Transverse colon (tissue), 4 donors: ENCODE measurements around the gene RNU1-3. TPM values are rescaled to one million over a fixed set of nuclear protein-coding genes. Genes with fewer than 3 reads are reported as not detected.
"Not testable (repeated sequence)": the region's sequence is repeated elsewhere in the genome, so short reads cannot be mapped to it uniquely, and the experiment has no call there.

Experiments
- DNase-seq: peaks from one replicate; pipeline ENCODE4 v3.0.0-alpha.2; 2019
- H3K27ac ChIP-seq, 4 donors: fragments of 200-600 bp; sonication (generic); 2 replicates each; pipeline ENCODE4 v1.5.1; 2016 to 2018; ENCODE audit warnings: inconsistent platforms in 4 of 4
- H3K27me3 ChIP-seq: fragments of 200-600 bp; sonication (generic); 2 replicates; pipeline ENCODE4 v1.5.1; 2017; ENCODE audit warnings: inconsistent platforms
- H3K36me3 ChIP-seq, 4 donors: fragments of 200-600 bp; sonication (generic); 2 replicates each; pipeline ENCODE4 v1.5.1; 2017 to 2019; ENCODE audit warnings: inconsistent platforms in 4 of 4
- H3K4me1 ChIP-seq, 4 donors: fragments of 200-600 bp; sonication (generic); 2 replicates each; pipeline ENCODE4 v1.5.1; 2017 to 2020; ENCODE audit warnings: inconsistent platforms in 4 of 4
- H3K4me3 ChIP-seq, 4 donors: fragments of 200-600 bp; sonication (generic); 1 replicate in 1 of 4; 2 replicates in 3 of 4; pipeline versions ENCODE4 v1.5.1 to v1.6.1; 2017 to 2019; ENCODE audit warnings: inconsistent platforms in 4 of 4
- H3K9me3 ChIP-seq, 2 donors: fragments of 200-600 bp; sonication (generic); 2 replicates each; pipeline ENCODE4 v1.5.1; 2017 to 2019; ENCODE audit warnings: inconsistent platforms in 2 of 2
- CTCF ChIP-seq, 5 experiments: fragments of 200-600 bp in 3 of 5; fragments of 450-650 bp in 2 of 5; sonication (generic) in 3 of 5; IDR thresholded peaks; 1 replicate in 2 of 5; 2 replicates in 3 of 5; pipeline ENCODE4 v1.5.1; 2016 to 2017; ENCODE audit warnings: antibody characterized with exemption in 5 of 5, inconsistent platforms in 3 of 5, mild to moderate bottlenecking in 2 of 5, moderate library complexity in 1 of 5
- WGBS, 2 donors: methylation state at CpG; one replicate each; pipeline ENCODE4 v1.1.5; 2018; ENCODE audit warnings: low coverage in 1 of 2; 5-methylcytosine and 5-hydroxymethylcytosine counted together
- in situ Hi-C, 4 donors: fragments of 200-750 bp; cut with MboI; loops; one replicate each; pipeline versions ENCODE4 v1.15.0 to v1.15.1; 2017; ENCODE audit warnings: low sequenced_read_pairs in 3 of 4, low pct_ligation_motif_present in 1 of 4, low pct_unique_long_range_greater_than_20kb in 1 of 4
- intact Hi-C: fragments of 100-400 bp; cut with DNase I; formaldehyde crosslinking; loops from one replicate; pipeline ENCODE4 v1.15.1; 2023; ENCODE audit warnings: low total_unique reads
- total RNA-seq, 4 donors: library from RNA; depleted of rRNA; stranded (reverse); fragments of >200 nt; gene quantifications; one replicate each; pipeline ENCODE4 v1.1.0, GENCODE V29; 2016

Gene RNU1-3
- total RNA-seq, 4 donors from 2014 or later: under 0.01 TPM; not detected in 1

- H3K27me3 ChIP-seq: peaks cover 12% of the 10 kb centered on the region
- H3K4me1 ChIP-seq, H3K27ac ChIP-seq, H3K9me3 ChIP-seq, intact Hi-C loops, in situ Hi-C loops, DNase-seq, H3K36me3 ChIP-seq: not testable (repeated sequence)
- TF ChIP-seq CTCF (IDR thresholded peaks at IDR 0.05): peak in 3 of 5 experiments; percentile 3 to 27 (median 11)
- WGBS, 2 donors: 70% methylated on average over 7 of the region's 99 CpGs; no CpG with 5 or more reads in 1 of the 2 donors
- H3K4me3 ChIP-seq: peak overlapping the region in 3 of 4 donors; percentile 19 to 28 (median 26)
Observed at GRCh38 chr1:16707130-16708093, 40.7 kb upstream of the RNU1-3 start.

- H3K9me3 ChIP-seq, DNase-seq, intact Hi-C loops, in situ Hi-C loops, H3K27ac ChIP-seq, H3K36me3 ChIP-seq, H3K4me3 ChIP-seq, H3K4me1 ChIP-seq: not testable (repeated sequence)
- 88% methylated on average over 5 of the region's 6 CpGs; no CpG with 5 or more reads in 1 of the 2 donors for WGBS, 2 donors
- peaks cover 14% of the 10 kb centered on the region for H3K27me3 ChIP-seq
Observed at GRCh38 chr1:16706302-16706701, 39.6 kb upstream of the RNU1-3 start.

GRCh38 chr1:16704502-16705100, 37.9 kb upstream of the RNU1-3 start:
- H3K4me1 ChIP-seq, H3K36me3 ChIP-seq, H3K4me3 ChIP-seq, in situ Hi-C loops, DNase-seq, H3K27ac ChIP-seq, intact Hi-C loops, H3K9me3 ChIP-seq: not testable (repeated sequence)
- WGBS, 2 donors: no CpG with 5 or more reads among the region's 16 CpGs
- H3K27me3 ChIP-seq: peaks cover 17% of the 10 kb centered on the region

- in situ Hi-C loops, H3K9me3 ChIP-seq, H3K4me1 ChIP-seq, intact Hi-C loops, H3K4me3 ChIP-seq, DNase-seq, H3K27ac ChIP-seq, H3K36me3 ChIP-seq: not testable (repeated sequence)
- H3K27me3 ChIP-seq: peaks cover 21% of the 10 kb centered on the region
- 67% methylated on average over 5 of the region's 13 CpGs; no CpG with 5 or more reads in 1 of the 2 donors for WGBS, 2 donors
Observed at GRCh38 chr1:16704076-16704475, 37.3 kb upstream of the RNU1-3 start.

GRCh38 chr1:16703602-16704001, 36.9 kb upstream of the RNU1-3 start:
- H3K36me3 ChIP-seq, intact Hi-C loops, DNase-seq, H3K9me3 ChIP-seq, H3K4me3 ChIP-seq, H3K27ac ChIP-seq, H3K4me1 ChIP-seq, in situ Hi-C loops: not testable (repeated sequence)
- WGBS, 2 donors: 41% methylated on average over 3 of the region's 5 CpGs; no CpG with 5 or more reads in 1 of the 2 donors
- peaks cover 21% of the 10 kb centered on the region for H3K27me3 ChIP-seq

- intact Hi-C loops, in situ Hi-C loops, H3K4me1 ChIP-seq, H3K36me3 ChIP-seq, H3K27ac ChIP-seq, H3K4me3 ChIP-seq, H3K9me3 ChIP-seq, DNase-seq: not testable (repeated sequence)
- peak in 2 of 5 experiments; percentile 6 to 25 for TF ChIP-seq CTCF (IDR thresholded peaks at IDR 0.05)
- H3K27me3 ChIP-seq: peaks cover 23% of the 10 kb centered on the region
- no CpG with 5 or more reads among the region's 7 CpGs for WGBS, 2 donors
Observed at GRCh38 chr1:16703141-16703540, 36.4 kb upstream of the RNU1-3 start.

- no CpG with 5 or more reads among the region's 5 CpGs for WGBS, 2 donors
- H3K4me3 ChIP-seq, in situ Hi-C loops, H3K27ac ChIP-seq, intact Hi-C loops, DNase-seq, H3K4me1 ChIP-seq, H3K9me3 ChIP-seq, H3K36me3 ChIP-seq: not testable (repeated sequence)
- H3K27me3 ChIP-seq: peaks cover 15% of the 10 kb centered on the region
Observed at GRCh38 chr1:16702280-16702679, 35.5 kb upstream of the RNU1-3 start.

GRCh38 chr1:16701189-16701588, 34.4 kb upstream of the RNU1-3 start:
- no CpG with 5 or more reads among the region's 37 CpGs for WGBS, 2 donors
- intact Hi-C loops: not testable (repeated sequence)

More at GRCh38 chr1:16701189-16701588, 34.4 kb upstream of the RNU1-3 start:
- H3K4me3 ChIP-seq, H3K4me1 ChIP-seq, H3K36me3 ChIP-seq, DNase-seq, in situ Hi-C loops, H3K9me3 ChIP-seq, H3K27ac ChIP-seq: not testable (repeated sequence)
- H3K27me3 ChIP-seq: peaks cover 21% of the 10 kb centered on the region
